GM19467 (cell line): Measurements from ENCODE around the gene IGF1R.

Source experiments
- ATAC-seq: cut with Tn5 transposase; IDR thresholded peaks from one replicate; pipeline ENCODE4 v1.9.1; 2021; ENCODE audit warnings: mild to moderate bottlenecking, moderate library complexity; ENCODE audit not compliant: unreplicated experiment

The IGF1R gene

DNA sequence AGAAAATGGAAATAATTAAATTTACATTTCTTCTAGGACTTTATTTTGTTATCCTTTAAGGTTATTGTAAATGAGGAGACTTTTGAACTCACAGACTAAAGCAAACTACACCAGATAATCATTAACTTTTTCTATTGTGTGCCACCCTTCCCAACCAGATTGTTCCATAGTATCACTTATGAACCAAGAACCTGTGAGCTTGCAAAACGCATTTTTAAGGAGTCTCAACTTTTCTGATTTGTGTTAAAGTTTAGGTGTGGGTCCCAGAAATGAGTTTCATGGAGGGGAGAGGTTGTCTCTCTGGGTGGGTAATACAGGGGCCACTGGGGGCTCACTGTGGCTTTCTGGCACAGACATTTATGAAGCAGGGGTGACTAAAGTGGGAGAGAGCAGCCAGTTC lies 75.7 kb downstream of the IGF1R start:
- no peak for ATAC-seq

DNA sequence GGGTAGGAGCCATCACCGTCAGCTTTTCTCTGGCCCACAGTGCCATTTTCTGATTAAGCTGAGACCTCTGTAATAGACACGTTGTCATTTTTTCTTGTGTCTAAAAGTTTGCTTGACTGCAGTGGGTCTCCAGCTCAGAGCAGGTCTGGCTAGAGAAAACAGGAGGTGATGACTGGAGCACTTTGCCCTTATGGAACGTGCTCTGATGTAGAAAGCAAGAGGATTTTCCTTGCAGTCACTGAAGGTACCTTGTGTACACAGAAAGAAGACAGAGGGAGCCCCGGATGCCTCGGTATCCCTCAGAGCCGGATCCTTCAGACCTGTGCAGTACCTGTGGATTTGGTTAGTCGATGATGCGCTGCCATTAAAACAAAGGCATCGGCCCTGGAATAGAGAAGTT lies 76.2 kb downstream of the IGF1R start:
- no peak for ATAC-seq

DNA sequence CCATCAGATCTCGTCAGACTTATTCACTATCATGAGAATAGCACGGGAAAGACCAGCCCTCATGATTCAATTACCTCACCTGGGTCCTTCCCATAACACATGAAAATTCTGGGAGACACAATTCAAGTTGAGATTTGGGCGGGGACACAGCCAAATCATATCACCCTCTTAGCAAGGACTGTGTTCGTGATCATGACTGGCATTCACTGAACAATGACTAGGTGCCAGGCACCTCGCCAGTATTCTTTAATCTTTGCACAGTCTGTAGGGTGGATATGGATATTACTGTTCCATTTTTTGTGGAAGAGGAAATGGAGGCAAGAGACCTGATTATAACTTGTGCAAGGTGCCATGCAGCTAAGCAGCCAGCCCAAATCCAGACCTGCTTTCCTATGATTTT lies 77.5 kb downstream of the IGF1R start:
- no peak for ATAC-seq

DNA sequence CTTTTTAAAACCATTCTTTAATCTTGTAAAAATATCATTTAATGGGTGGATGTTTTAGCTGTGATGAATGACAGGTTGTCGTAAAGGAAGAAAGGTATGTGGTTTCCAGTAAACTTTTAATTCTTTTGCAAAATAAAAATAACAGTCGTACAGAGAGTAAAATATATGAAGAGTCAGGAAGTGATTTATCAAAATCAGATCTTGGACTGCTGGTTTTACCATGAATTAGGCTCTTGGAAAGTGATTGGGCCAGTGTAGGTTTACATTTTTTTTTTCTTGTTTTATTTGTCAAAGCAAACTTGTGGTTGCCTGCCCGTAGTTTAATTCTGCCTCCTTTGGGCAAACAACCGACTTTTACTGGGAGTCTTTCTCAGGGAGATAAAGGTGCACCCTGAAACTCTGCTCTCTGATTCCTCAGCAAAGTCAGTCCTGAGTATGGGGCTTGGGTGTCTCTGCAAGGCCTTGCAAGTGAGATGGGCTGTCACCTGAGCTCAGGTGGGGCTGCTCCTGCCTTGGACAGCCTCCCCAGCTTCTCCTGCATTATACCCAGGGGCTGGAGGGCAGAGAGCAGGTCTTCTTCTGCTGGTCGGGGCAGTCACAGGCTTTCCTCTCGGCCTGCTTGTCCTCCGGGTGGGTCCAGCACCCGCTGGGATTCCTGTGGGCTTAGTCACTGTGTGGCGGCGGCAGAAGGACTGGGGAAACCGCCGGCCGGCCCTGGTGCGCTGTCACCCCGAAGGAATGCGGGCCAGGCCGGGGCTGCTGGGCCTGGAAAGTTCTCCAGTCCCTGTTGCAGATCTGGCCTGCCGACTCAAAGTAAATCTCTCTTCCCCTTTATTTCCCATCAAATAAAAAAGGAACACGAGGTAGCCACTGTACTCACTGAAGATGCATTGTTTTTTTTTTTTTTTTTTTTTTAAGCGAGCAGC lies 79.0 kb downstream of the IGF1R start:
- ATAC-seq = no peak

DNA sequence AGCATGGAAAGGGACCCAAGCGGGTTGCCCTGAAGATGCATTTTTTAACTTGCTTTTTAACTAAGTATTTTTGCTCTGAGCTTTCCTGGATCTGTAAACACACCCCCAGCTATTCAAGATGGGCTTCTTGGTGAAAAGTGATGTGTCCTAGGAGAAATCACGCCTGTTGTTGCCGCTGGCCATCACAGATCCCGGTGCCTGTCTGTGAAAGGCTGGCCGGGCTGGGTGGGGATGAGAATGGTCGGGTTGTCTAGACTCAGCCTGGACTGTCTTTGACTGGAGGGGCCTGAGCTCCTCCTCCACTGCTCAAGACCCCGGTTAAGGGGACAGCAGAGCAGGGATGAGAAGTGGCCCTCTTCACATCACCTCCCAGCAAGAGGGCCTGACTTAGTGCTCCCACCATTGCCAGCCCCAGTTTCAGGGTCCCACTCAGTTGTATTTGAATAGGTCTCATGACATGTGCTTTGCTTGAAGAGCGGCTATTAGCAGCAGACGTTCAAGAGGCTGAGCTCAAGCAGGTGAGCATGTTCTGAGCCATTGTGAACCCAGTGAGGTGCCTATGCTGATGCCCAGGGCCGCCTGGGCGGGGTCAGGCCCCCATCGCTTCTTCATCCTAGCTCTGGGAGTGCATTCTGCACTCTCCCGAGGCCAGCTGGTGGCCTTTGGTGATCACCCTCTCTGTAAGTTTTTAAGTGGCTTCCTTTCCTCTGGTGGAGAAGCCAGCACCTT lies 79.9 kb downstream of the IGF1R start:
- ATAC-seq = no peak

DNA sequence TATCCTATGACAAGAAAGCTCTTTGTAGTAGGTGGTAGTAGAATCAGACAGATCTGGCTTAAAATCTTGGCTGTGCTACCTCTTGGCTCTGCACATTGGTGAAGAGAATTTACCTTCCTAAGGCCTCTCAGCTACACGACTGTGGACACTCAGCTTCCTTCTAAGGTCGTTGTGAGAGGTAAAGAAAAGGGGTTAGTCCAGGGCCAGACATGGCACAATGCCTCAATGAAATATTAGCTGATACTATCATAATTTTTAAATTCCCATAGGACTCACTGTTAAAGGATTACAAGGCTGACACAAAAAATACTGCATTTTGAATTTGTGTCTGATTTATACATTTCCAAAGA lies 80.4 kb downstream of the IGF1R start:
- no peak for ATAC-seq

DNA sequence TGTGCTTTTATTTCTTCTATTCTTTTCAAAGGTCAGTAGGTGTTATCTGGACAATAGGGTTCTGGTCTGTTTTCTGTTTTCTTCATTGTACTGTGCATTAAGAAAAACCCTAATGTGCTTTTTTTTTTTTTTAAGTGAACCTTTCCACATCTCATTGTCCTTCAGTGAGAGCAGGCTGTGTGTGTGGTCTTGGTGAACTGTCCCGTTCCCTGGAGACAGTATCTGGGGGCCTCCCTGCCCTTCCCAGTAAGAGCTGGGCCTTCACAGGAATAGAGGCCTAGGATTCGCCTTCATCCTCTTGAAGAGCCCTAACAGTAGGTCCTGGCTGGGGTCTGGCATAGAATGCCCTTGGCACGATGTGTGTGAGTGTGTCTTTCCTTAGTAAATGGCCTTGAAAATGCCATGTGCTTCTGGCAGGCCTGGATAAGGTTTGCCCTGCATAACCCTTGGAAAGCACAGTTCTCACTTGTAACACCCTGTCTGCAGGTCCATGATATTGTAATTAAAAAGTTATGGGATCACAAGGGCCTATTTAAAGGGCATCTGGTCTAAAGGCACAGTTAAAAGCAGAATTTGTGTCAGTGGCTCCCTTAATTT lies 81.2 kb downstream of the IGF1R start:
- no peak for ATAC-seq

DNA sequence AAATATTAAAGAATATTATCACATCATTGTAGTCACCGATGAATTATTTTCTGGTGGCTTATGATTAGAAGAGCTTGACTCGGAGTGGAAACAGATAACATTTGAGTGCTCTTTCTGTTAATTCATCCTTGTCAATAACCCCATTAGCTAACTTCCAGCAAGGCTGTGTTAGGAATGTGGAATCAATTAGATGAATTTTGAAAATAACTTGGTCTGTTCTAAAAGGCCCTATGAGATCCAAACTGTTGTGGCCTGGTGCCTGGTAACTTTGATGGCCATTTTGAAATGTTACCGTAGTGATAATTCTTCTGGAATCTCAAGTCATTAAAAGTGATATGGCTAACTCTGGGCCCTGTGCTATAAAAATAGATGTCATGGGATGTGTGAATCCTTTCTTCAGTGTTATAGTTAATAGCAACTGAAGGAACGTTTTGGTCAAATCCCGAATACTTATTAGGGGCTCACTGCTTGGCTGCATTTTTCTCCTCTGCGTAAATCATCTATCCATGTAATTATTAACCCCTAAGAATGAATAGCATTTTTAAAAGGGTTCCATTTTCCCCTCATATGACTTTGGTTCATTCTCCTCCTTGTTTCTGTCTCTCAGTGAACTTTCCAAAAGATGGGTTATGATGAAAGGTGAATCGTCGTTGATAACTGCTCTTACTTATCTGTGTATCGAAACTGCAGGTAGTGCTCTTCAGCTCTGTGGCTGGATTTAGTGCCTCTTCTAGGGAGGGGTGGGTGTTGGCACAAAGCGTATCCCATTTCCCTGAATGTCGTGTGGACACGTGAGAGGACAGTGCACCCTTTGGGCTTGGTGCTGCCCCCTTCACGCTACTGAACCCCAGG lies 82.7 kb downstream of the IGF1R start:
- ATAC-seq = no peak

DNA sequence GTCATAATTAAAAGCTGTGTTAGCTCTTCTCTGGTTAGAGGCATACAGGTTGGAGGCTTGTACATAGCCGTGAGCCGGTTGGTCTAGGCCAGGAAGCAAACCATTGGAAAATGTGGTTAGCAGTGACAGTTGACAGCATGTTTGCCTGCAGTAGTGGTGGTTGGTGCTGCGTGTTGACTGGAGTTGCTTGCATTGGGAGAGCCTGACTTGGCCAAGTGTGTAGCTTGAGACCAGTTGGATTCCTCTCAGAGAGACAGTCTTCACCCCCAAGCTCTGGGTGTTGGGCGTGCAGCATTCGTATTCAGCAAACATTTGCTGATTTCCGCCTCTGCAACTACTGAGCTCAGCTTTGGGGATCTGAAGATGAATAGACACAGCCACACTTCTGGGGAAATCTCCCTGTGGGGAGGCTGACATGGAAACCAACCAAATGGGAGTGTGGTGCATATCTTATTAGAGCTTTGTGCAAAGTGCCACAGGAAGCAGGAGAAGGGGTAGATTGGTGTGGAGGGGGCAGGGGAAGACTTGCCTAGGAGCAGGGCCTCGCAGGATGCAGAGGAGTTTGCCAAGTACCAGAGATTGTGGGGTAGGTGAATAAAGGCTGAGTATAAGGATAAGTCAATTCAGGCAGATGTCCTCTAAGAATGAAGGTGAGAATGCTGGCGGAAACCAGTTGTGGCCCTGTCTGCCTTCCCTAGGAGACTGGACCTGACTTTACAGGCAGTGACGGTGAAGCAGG lies 83.5 kb downstream of the IGF1R start:
- ATAC-seq = no peak

DNA sequence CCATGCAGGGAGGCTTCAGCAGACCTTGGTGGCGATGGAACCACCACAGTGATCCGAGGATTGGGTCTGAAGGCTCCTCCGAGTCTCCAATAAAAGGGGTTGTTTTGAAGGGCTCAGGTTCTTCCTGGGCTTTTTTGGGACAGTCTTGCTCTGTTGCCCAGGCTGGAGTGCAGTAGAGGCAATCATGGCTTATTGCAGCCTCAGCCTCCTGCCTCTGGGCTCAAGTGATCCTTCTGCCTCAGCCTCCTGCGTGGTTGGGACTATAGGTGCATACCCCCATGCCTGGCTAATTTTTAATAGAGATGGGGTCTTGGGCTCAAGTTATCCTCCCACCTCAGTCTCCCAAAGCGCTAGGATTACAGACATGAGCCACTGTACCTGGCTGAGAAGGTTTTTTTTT lies 84.8 kb downstream of the IGF1R start:
- no peak for ATAC-seq

DNA sequence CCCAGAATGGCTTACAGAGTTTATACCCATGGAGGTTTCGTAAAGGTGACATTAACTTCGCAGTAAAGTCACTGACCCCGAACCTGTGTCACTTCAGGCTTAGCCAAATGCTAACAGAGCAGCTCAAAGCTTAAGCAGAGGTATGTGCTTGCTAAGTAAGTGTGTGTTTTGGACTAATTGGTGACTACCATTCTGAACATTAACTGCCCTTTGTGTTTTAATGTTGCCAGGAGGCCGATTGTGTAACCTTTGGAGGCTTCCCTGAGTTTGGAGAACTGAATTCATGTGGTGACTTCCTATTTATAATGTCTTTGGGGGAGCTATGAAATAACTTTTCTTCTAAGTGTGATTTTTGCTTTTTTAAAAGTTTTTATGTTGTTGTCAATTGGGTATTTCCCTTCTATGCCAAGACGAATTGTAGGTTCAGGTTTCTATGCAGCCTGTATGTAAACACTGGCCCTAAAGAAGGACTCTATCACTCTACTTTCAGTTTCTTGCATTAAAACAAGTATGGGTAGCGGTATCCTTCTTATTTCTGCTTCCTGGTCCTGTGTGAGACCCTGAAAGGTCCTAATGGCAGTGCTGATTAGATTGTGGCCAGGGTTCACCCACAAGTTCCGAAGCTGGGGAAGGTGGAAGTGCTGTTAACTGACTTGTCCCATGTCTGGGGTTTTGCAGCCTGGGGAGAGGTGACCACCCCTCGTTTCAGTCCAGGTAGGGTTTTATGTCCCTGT lies 86.3 kb downstream of the IGF1R start:
- no peak for ATAC-seq

DNA sequence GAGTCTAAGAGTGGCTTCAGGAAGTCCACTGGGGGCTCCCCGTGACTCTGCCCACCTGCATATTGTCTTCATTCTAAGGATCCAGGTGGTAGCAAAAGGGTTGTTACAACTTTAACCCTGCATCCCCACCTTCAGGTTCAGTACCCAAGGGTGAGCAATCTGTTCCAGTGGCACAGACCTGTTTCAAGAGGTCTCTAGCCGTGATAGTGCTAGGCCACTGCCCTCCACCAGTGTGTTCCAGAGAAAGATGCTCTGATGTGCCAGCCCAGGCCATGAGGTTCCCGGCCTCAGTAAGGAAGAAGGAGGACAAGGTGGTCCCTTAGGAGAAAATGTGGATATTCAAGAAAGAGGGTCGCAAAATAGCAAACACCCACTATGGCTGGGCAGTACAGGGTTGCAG lies 87.0 kb downstream of the IGF1R start:
- no peak for ATAC-seq

DNA sequence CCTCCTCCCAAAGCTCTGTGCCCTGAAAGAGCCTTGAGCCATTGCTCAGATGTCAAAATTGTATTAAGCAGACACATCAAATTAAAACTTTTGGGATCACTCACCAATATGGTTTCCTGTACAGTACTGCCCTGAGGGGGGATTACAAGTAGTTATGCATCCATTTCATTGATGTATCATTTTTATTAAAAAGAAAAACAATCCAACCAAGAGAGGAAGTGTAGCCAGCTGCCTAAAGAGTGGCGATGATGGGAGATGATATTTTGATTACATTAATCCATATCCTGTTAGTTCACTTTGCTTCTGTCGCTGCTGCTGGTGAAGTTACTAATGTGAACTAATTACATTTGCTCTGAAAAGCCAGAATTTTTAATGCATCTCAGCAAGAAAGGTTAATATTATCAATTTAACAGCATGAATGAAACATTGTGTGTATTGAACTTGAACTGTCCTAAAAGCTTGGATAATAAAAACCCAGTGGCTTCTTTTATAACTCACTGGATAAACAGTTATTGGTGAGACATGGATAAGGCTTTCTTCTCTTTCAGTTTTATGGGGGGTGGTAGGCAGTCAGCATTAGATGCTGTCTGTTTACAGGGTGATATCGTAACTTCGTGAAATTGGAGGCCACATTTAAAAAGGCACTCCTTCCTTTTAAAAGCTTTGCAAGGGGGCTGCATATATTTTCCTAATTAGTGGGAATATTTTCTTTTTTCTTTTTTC lies 87.7 kb downstream of the IGF1R start:
- no peak for ATAC-seq

DNA sequence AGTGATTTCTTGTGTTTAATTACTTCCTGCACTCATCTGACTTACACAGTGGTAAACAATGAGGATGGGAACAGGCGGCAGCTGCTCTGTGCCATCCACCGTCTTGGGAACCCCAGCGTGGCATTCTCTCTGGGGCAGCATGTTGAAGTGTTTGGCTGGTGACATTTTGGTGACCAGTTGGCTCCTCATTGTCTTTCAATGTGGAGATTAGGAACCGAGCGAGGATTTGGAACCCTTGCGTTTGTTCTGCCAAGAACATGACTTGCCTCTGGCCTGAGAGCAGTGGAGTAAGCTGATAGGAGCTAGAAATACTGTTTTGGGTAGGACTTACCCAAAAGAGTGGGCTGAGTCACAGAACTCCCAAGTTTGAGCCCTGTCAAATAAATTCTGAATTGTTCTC lies 88.8 kb downstream of the IGF1R start:
- no peak for ATAC-seq

DNA sequence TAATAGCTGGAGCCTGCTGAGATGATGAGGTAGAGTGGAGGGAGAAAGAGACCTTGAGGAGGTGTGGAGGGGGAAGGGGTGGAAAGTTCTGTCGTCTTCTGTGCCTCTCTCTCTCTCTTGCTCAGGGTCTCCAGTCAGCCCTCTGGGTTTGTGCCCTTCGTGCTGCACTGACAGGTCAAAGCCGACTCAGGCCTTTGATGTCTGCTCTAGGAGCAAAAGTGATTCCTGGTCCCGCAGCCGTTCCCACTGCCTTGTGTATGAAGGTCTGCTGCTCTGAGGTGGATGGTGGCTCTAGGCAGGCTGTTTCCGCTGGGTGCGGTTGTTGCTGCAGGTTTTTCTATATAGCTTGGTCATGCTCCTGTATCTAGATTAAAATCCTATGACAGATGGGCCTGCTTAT lies 89.4 kb downstream of the IGF1R start:
- no peak for ATAC-seq

DNA sequence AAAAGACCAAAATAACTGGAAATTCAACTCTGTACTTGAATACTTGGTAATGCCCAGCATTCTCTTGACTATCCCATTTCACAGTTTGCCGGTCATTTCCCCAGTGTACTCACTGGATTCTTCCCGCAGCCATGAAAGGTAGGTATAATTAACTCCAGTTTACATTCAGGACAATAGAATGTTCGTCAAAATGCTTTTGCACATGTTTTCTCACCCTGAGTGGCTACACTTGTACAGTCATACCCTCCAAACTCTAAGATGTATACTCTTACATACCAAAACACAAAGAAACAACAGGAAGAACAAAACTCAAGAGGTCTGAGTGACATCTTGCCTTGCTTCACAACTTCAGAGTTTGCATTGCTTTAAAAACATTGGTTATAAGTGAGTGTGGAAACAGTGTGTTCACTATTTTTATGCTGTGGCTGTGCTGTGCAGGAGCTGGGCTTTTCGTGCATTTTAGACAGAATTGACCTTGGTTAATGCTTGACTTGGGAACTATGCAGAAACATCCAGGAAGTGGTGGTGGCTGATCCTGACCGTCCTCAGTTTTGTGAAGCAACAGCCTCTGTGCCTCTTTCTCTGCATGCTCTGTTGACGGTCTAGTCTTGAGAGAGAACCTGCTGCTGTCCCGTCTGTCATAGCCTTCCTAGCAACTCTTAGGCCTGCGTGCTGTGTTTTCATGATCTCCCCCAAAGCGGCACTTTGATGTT lies 90.5 kb downstream of the IGF1R start:
- no peak for ATAC-seq

DNA sequence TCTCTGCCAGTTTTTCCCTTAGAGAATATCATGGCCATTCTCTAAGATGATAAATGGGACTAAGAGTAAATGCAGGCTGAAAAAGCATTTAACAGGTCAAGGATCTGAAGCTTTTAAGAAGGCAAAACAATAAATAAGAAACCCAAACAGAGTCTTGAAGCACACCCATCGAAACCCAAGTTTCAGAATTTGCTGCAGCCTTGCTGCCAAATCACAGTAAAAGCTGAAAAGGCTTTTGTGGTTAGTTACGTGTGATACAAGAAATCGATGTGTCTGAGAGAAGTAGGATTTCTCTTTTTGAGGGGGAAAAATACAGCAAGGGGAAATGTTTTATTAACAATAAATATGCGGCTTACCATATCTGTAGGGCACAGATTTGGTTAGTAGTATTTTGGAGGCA lies 92.0 kb downstream of the IGF1R start:
- ATAC-seq = no peak

DNA sequence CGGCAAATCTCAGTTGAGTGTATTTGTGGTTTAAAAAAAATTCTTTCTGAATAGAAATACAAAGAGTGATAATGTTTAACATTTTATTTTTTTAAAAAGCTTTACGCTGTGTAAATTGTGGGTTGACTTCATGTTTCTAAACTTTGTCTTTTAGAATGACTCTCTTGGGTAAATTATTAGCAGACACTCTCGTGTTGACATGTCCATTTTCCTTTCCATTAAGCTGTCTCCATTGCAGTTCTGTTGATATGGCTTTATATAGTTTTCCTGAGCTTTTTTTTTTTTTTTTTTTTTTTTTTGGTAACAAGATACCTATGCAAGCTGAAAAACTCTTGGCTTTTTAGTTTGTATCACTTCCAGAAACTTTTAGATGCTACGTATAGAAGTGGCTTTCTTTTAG lies 92.6 kb downstream of the IGF1R start:
- ATAC-seq = no peak
